ENCODE data around the gene DET1.
"Not testable (repeated sequence)": the region's sequence is repeated elsewhere in the genome, so short reads cannot be mapped to it uniquely, and the experiment has no call there.

DET1 gene

GRCh38 chr15:88540350-88540749, 6.1 kb downstream of the DET1 start:
- not testable (repeated sequence) for DNase-seq (ENCODE audit: low read depth in 2 of 2)

DNA sequence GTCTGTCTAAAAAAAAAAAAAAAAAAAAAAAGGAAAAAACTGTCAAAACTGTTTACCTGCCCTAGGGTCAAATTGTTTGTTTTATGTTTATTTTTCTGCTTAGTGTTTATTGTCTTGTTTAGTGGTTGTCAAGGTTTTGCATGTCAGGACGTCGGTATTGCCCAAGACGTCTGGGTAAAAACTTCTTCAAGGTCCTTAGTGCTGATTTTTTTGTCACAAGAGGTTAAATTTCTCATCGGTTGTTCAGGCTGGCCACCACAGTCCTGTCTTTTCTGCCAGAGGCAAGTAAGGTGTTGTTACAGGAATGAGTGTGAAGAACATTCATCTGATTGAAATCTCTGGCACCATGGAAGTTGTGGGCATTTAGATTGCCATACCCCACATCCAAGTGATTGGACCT, 7.0 kb downstream of the DET1 start:
- DNase-seq (ENCODE audit: low read depth in 2 of 2): no peak

- no peak for DNase-seq (ENCODE audit: low read depth in 2 of 2)
These were observed 7.5 kb downstream of the DET1 start for GRCh38 chr15:88538972-88539371.

DNA sequence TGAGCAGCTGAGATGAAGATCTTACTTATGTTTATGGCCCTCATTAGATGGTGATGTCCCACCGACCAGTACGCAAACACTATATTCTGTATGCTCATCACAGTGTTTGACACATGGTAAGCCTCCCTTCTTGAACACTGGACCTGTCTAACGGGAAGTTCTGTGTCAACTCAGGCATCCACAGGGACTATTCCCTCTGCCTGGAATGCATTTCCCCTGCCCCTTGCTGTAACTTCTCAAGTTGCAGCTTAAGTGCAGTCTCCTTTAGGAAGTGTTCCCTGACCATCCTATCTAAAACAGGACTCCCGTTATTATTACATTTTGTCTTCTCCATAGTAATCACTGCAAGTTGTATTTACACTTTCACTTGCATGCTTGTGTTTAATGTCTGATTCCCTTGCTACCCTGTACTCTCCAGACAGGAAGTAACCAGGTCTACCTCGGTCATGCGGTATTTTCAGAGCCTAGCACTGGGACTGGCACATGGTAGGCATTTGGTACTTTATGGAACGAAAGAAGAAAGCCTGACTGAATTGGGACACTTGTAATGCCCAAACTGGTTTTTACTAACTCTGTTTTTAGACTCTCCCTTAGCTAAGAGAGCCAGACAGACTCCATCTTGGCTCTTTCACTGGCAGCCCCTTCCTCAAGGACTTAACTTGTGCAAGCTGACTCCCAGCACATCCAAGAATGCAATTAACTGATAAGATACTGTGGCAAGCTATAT, 8.7 kb downstream of the DET1 start:
- no peak for DNase-seq (ENCODE audit: low read depth in 2 of 2)

GRCh38 chr15:88535607-88536313, 10.7 kb downstream of the DET1 start:
- DNase-seq (ENCODE audit: low read depth in 2 of 2): no peak

DNA sequence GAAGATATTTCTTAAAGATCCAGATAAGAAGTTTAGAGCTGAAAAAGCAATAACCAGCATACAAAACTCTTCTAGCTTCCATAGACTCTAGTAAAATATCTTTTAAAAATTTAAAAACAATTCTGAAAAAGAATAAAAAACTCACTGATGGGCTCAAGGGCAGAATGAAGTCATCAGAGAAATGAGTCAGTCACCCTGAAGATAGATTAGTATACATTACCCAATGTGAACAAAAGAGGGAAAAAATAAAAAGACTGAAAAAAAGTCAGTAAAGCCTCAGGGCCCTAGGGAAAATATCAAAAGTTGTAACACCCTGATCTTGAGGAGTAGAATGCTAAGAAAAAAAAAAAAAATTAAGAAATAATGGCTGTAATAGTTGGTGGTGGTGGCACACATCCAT, 11.4 kb downstream of the DET1 start:
- DNase-seq (ENCODE audit: low read depth in 2 of 2): no peak

GRCh38 chr15:88533376-88533775, 13.1 kb downstream of the DET1 start:
- DNase-seq (ENCODE audit: low read depth in 2 of 2): no peak

DNA sequence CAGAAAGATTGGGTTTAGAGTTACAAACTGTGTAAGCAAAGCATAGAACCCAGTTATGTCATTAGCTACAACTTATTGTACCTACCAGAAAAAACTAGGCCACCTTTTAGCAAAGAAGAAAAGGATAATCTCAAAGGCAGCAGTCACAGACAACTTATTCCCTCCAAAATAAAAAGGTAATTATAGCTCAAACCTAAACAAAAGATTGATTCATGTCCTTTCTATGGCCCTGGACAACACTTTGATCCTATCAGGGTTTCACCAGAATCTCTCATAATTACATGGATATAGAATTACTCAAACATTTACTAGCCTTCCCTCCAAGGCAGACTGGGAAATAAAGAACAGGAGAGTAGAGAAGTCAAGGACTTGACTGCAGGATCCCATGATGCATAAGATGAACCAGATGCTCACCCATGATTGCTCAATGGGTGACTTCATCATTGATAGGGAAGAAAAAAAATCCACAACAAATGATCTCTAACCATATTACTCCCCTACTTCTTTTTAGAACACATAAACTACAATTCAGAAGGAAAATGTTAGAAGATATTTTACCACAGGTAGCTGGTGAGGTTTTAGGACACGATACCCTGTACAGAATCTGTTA, 17.4 kb downstream of the DET1 start:
- no peak for DNase-seq (ENCODE audit: low read depth in 2 of 2)

GRCh38 chr15:88526247-88526879, 20.1 kb downstream of the DET1 start:
- DNase-seq (ENCODE audit: low read depth in 2 of 2): no peak

GRCh38 chr15:88525418-88525817, 21.1 kb downstream of the DET1 start:
- no peak for DNase-seq (ENCODE audit: low read depth in 2 of 2)

DNA sequence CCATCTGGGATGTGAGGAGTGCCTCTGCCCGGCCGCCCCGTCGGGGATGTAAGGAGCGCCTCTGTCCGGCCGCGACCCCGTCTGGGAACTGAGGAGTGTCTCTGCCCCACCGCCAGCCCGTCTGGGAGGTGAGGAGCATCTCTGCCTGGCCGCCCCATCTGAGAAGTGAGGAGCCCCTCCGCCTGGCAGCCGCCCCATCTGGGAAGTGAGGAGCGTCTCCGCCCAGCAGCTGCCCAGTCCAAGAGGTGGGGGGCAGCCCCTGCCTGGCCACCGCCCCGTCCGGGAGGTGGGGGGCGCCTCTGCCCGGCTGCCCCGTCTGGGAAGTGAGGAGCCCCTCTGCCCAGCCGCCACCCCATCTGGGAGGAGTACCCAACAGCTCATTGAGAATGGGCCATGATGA, 22.4 kb downstream of the DET1 start:
- DNase-seq (ENCODE audit: low read depth in 2 of 2): not testable (repeated sequence)

GRCh38 chr15:88518903-88519302, 27.6 kb downstream of the DET1 start:
- DNase-seq (ENCODE audit: low read depth in 2 of 2): no peak

DNA sequence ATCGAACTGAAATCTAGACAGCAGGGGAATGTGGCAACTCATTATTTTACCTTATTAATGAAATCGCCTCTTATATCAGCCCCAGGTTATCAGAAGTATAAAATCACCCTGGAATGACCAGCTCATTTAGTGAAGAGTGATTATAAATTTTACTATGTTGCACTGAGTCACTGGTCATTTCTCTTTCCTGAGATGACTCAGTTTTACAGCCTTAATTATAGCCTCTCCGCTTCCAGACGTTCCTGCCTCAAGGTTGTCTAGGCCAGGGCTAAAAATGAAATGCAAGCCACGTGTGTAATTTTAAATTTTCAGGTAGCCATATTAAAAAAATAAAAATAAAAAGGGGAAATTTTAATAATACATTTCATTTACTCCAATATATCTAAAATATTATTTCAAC, 33.3 kb downstream of the DET1 start:
- DNase-seq (ENCODE audit: low read depth in 2 of 2): no peak

DNA sequence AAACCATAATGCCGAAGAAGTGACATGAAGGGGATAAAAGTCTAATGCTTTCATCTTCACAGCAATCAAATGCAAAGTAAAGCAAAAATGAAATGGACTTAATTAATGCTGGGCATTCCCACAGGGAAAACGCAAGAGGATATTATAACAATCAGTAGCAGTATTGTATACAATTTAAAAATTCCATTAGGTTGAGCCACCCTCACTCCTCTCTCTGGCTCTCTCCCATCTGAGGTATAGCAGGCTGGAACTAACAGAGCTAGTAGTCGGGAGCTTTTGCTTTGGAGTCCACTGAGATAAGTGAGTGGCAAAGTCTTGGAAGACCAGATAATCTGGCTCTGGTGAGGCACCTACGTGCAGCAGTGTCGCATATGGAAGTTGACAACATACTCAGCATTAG, 33.9 kb downstream of the DET1 start:
- no peak for DNase-seq (ENCODE audit: low read depth in 2 of 2)

DNA sequence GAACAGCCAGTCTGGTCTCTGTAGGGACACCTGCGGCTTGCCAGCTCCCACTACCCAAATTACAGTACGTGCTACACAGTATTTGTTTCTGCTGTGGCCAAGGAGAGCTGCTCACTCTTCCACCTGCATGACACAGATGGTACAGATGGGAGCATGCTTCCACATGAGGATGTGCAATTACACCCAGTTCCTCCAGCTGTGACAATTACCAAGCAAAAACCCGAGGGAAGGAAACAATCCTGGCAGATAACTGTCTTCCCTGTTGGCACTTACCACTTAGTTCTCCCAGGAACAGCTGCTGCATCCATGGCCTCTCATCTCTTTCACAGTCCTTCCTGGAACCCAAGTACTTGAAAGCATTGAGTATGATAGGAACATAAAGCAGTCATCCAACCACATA, 34.4 kb downstream of the DET1 start:
- DNase-seq (ENCODE audit: low read depth in 2 of 2): no peak

DNA sequence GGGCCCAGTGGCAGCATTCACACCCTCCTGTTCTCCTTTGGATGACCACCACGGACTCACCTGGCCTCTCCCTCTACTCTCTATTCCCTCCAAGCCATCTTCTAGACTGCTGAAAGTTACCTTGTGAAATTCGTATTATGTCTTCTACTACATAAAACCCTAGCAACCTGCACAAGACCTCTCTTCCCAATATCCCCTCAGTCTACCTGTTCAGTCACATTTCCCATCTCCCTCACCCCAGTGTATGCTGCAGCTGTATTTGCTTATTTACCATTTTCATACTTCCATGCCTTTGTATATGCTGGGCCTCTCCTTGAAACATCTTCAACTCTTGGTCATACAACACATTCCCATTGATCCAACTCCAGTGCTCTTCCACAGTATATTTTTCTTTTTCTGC, 35.3 kb downstream of the DET1 start:
- no peak for DNase-seq (ENCODE audit: low read depth in 2 of 2)

GRCh38 chr15:88509964-88510363, 36.5 kb downstream of the DET1 start:
- no peak for DNase-seq (ENCODE audit: low read depth in 2 of 2)

- DNase-seq (ENCODE audit: low read depth in 2 of 2): no peak
These were observed 37.2 kb downstream of the DET1 start for GRCh38 chr15:88509321-88509720.

DNA sequence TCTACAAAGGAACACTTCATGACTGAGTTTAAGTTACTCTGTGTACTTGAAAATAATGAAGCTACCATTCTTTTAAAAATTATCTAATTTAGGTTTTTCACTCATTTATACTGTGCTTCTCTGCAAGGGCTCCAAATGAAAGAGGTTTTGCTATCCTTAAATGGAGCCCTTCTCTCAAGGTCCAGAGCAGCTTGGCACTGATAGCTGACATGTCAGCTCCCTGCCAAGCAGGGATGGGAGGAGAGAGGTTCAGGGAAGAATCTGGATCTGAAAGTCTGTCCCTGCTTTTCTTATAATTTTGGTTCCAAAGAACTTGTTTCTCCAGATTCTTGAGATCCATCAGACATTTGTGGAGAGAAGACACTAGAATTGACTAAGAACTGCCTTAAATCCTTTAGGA, 39.9 kb downstream of the DET1 start:
- no peak for DNase-seq (ENCODE audit: low read depth in 2 of 2)

DNA sequence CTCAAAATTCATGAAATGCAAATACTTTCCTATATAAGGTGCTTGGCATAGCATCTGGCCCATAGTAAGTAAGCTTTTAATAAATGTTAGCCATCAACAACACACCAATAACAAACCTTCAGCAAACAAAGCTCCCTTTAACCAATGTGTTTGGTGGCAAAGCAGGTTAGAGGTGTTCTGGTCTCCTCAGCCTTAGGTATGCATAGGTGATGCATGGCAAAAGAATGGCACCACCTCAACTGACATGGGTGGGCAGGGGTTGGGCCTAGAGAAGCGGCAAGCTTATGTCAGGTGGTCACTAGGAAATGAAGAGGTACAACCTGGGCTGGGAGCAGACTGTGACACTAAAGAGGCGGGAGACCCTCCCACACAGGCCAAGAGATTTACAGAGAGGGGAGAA, 40.8 kb downstream of the DET1 start:
- DNase-seq (ENCODE audit: low read depth in 2 of 2): no peak

DNA sequence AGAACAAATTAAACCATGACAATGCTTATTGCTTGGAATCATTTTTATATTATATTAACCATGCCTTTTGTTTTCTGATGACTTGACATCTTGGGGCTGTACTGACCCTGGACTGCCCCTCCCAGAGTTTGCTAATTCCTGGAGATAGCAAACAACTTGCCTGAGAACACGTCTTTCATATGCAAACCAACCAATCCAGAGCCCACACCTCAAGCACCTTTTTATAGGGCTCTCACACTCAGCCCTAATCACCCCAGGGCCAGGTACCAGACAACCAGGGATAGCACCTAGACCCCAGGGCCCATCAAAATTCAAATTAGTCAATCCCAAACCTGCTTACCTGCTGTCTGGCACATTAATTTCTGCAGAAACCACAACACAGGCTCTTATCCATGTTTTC, 42.0 kb downstream of the DET1 start:
- DNase-seq (ENCODE audit: low read depth in 2 of 2): no peak

GRCh38 chr15:88498996-88499395, 47.5 kb downstream of the DET1 start:
- no peak for DNase-seq (ENCODE audit: low read depth in 2 of 2)

Measured in stimulated activated CD4-positive, alpha-beta T cell treated with anti-CD3 and anti-CD28 coated beads, Interleukin-12 subunit alpha, Interleukin-12 subunit beta, amount 100 ng/mL, for 24 hours (primary cell).